Psoas muscle (tissue), 8 donors: ENCODE measurements around the gene TMEM174. TPM values are rescaled to one million over a fixed set of nuclear protein-coding genes. Genes with fewer than 3 reads are reported as not detected.

Experiments
- ATAC-seq, 4 donors: fragments of 200-7000 bp; cut with Tn5 transposase; one replicate each; pipeline ENCODE4 v1.9.1; 2020; ENCODE audit warnings: moderate library complexity in 3 of 4, mild to moderate bottlenecking in 2 of 4
- DNase-seq, 2 donors: peaks; one replicate each; pipeline ENCODE4 v3.0.0-alpha.2; 2020
- H3K27ac ChIP-seq: fragments of 200-600 bp; one replicate; pipeline ENCODE4 v1.8.0; 2022
- H3K27me3 ChIP-seq, 3 donors: fragments of 200-600 bp in 1 of 3; one replicate each; pipeline versions ENCODE4 v1.6.1 to v1.8.0; 2013 to 2022; ENCODE audit warnings: low read length in 2 of 3, mild to moderate bottlenecking in 2 of 3, moderate library complexity in 1 of 3; ENCODE audit not compliant: insufficient read depth in 3 of 3
- H3K36me3 ChIP-seq, 2 donors: fragments of 200-600 bp in 1 of 2; one replicate each; pipeline versions ENCODE4 v1.6.1 to v1.8.0; 2013 to 2022; ENCODE audit warnings: low read depth in 1 of 2, mild to moderate bottlenecking in 1 of 2, moderate library complexity in 1 of 2; ENCODE audit not compliant: insufficient read depth in 1 of 2
- H3K4me1 ChIP-seq: fragments of 200-600 bp; one replicate; pipeline ENCODE4 v1.8.0; 2022
- H3K4me3 ChIP-seq: fragments of 200-600 bp; one replicate; pipeline ENCODE4 v1.8.0; 2022; ENCODE audit warnings: mild to moderate bottlenecking
- H3K9me3 ChIP-seq: fragments of 200-600 bp; one replicate; pipeline ENCODE4 v1.8.0; 2022
- WGBS, 3 donors: extraction: QIAGEN DNeasy Blood & Tissue Kit; methylation state at CpG; one replicate each; pipeline versions ENCODE4 v1.1.6 to v1.1.7; 2013; 5-methylcytosine and 5-hydroxymethylcytosine counted together
- intact Hi-C, 2 donors: fragments of 100-400 bp; cut with DNase I; formaldehyde crosslinking; loops; one replicate each; pipeline versions ENCODE4 v1.11.0 to v1.14.2; 2022
- polyA plus RNA-seq, 3 donors: library from polyadenylated mRNA; stranded (reverse); fragments of 200-250 nt; gene quantifications; one replicate each; pipeline ENCODE4 v1.2.3, GENCODE V29; 2013
- total RNA-seq, 4 donors: library from RNA; stranded (reverse); fragmentation: NEBNext Ultra II Directional in 2 of 4; extraction: Animal tissue kit (Norgen Biotek cat#: 25700) in 2 of 4; gene quantifications; one replicate each; pipeline versions ENCODE4 v1.2.1 to v1.2.4, GENCODE V29; 2021 to 2023
- TF ChIP-seq, protein P1 (sequence below): fragments of 200-600 bp; IDR thresholded peaks from one replicate; pipeline ENCODE4 v1.8.0; 2022; ENCODE audit warnings: antibody characterized with exemption
- donor health status: healthy with polysubstance abuse.
- donor health status: DM: no; HTN: no; CAD: no; lungs with moderate emphysema.
- donor health status: Bipolar disorder and iron deficiency.
- donor health status: healthy.
- donor health status: DM: yes; HTN: yes; CAD: no.
- donor health status: DM: no; HTN: no; CAD: no.
- donor health status: DM: no; HTN: no; CAD: no.
- donor health status: DM: yes; HTN: yes; CAD: no.

TMEM174 gene
- total and polyA plus RNA-seq, 7 donors, result not detected

DNA sequence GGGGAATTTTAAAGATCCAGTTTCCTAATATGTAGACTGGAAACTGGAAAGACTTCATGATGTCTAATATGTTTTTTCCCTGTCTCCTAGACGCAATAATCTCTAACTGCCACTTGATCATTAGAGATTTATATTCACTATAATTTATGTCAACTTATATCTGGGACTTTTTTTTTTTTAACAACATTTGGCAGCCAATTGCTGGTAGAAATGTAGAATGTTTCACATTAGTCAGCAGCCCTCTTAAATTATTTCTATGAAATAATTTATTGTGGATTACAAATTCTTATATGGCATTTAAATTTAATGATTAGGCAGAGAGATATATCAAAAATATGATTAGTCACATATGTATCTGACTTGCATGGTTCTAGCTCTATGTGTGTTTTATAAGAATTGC, 48.2 kb downstream of the TMEM174 start:
- H3K9me3 ChIP-seq, result no peaks in the 10 kb centered on the region
- TF ChIP-seq, protein P1, sequence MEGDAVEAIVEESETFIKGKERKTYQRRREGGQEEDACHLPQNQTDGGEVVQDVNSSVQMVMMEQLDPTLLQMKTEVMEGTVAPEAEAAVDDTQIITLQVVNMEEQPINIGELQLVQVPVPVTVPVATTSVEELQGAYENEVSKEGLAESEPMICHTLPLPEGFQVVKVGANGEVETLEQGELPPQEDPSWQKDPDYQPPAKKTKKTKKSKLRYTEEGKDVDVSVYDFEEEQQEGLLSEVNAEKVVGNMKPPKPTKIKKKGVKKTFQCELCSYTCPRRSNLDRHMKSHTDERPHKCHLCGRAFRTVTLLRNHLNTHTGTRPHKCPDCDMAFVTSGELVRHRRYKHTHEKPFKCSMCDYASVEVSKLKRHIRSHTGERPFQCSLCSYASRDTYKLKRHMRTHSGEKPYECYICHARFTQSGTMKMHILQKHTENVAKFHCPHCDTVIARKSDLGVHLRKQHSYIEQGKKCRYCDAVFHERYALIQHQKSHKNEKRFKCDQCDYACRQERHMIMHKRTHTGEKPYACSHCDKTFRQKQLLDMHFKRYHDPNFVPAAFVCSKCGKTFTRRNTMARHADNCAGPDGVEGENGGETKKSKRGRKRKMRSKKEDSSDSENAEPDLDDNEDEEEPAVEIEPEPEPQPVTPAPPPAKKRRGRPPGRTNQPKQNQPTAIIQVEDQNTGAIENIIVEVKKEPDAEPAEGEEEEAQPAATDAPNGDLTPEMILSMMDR, result no peak
- DNase-seq, result no peak
- no peaks in the 10 kb centered on the region for H3K36me3 ChIP-seq
- H3K27me3 ChIP-seq, result peaks cover 2 to 53% (median 5%) of the 10 kb centered on the region in 3 donors
- no peaks in the 10 kb centered on the region for H3K4me1 ChIP-seq
- H3K4me3 ChIP-seq, result no peak overlapping the region
- ATAC-seq, result no peak
- intact Hi-C loops, result no loop called here
- no peak overlapping the region for H3K27ac ChIP-seq
- 87 to 96% (median 93%) methylated on average over 1 of the region's 1 CpG for WGBS, 3 donors

DNA sequence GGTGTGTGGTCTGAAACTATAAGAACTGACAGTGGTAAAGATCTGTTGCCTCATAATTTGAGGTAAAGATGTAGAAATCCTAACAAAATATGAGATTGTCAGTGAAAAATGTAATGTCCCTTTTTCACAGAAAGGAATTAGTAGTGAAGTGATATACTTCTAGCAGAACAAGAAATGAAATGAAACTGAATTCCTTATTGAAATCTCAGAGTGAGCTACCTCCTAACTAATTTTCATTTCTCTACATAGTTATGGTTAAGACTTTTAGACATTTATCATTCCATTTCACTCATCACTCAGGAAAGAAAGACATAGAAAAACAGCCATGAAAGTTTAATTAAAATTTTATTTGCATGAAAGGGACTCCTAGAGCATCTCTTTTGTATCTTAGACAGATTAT, 48.7 kb downstream of the TMEM174 start:
- H3K27ac ChIP-seq, result no peak overlapping the region
- ATAC-seq, result no peak
- H3K4me3 ChIP-seq, result no peak overlapping the region
- H3K9me3 ChIP-seq, result no peaks in the 10 kb centered on the region
- intact Hi-C loops, result no loop called here
- TF ChIP-seq, protein P1, result no peak
- no peaks in the 10 kb centered on the region for H3K36me3 ChIP-seq
- DNase-seq, result no peak
- H3K27me3 ChIP-seq, result peaks cover 4 to 47% (median 5%) of the 10 kb centered on the region in 3 donors
- no peaks in the 10 kb centered on the region for H3K4me1 ChIP-seq

- DNase-seq, result no peak
- Histone ChIP-seq H3K36me3 (no peaks in the 10 kb centered on the region), H3K4me3 (no peak overlapping the region), H3K9me3 (no peaks in the 10 kb centered on the region), H3K27ac (no peak overlapping the region), H3K4me1 (no peaks in the 10 kb centered on the region), H3K27me3 (peaks cover 3 to 47% (median 4%) of the 10 kb centered on the region in 3 donors)
- ATAC-seq, result no peak
- intact Hi-C loops, result no loop called here
- TF ChIP-seq, protein P1, result no peak
- 29 to 34% (median 30%) methylated on average over 4 of the region's 4 CpGs for WGBS, 3 donors
Measured at GRCh38 chr5:73222173-73222572, 49.2 kb downstream of the TMEM174 start.

Other genes starting within 250 kb of the TMEM174 start
- gene FCHO2, start 217.2 kb upstream of the TMEM174 start, total RNA-seq, result 10 to 100 TPM; 16.6 to 19.9 (median 18.0) TPM
- 1 to 10 TPM; 4.0 to 6.1 (median 5.4) TPM for gene FCHO2, start 217.2 kb upstream of the TMEM174 start, polyA plus RNA-seq
- gene TMEM171, start 52.6 kb upstream of the TMEM174 start, total RNA-seq, result 1 to 10 TPM in 1 of 4 donors, under 1 TPM in 3; 0.30 to 1.1 (median 0.44) TPM
- under 1 TPM; 0.25 to 0.89 (median 0.48) TPM for gene TMEM171, start 52.6 kb upstream of the TMEM174 start, polyA plus RNA-seq